Suppressor macrophage treated with lipopolysaccharide for 1 hour (primary cell): ENCODE measurements around the gene PNPLA2.

Experiments used
- DNase-seq, 3 donors: peaks; one replicate each; pipeline ENCODE4 v3.0.0-alpha.2; 2020 to 2022

PNPLA2 gene

DNA sequence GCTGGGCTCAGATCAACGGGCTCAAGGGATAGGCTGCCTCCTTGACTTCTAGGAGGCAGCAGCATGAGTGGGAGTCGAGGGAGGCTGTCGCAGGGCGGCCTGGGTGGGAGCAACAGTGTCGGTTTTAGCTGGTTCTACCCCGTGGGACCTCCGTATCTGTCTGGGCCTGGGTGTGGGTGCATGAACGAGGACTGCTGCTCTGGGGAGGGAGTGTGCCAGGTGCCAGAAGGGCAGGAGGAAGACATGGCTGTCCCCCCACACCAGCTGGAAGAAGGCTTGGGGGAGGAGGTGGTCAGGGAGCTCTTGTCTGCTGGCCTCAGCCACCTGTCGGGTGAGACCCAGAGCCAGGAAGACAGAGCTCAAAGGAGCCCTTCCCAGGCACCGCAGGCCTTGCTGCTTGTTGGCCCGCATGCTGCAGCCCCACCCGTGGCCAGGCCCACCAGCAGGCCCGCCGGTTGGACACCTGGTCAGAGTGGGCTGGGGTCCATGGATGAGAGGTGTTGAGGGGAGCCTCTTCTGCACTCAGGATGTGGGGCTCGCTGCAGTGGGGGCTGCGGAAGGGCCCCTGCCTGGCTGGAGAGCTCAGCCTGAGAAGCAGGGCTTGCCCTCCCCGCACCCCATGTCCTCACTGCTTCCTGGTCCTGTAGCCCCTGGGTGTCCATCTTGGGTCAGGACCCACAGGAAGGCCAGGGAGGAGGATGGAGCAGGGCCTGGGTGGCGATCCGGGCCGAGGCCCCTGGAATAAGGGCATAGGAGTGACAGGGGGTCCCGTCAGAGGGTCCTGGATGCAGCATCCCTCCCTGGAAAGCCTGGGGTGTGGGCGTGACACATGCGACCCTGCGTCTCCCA lies 32.3 kb upstream of the PNPLA2 start:
- DNase-seq: no peak

GRCh38 chr11:787084-787675 lies 31.5 kb upstream of the PNPLA2 start:
- no peak for DNase-seq

DNA sequence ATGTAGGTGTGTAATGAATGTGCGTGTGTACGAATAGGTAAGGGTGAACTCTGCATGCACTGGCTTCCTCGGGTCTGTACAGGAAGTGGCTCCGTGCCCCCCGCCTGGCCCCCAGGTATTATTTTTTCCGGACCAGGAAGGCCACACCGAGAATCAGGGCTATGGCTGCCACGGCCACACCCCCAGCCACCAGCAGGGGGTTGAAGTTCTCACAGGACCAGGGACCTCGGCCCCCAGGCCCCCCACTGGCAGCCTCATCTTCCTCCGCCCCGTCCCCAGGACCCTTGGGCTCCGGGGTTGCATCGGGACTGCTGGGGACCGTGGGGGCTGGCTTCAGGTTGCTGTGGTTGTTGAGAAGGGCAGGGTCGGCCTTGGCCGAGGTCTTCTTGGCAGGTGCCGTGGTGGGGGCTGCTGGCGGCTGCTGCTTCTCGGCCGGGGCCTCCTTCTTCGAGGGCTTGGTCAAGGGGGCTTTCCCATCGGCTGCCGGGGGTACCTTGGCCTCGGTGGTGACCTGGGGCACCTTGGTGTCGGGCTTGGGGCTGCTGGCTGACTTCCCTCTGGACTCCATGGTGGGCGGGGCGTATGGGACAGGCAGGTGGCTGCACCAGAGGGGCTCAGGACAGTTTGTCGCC lies 30.6 kb upstream of the PNPLA2 start:
- no peak for DNase-seq

- no peak for DNase-seq
Measured at GRCh38 chr11:788953-789940, 29.5 kb upstream of the PNPLA2 start.

GRCh38 chr11:789943-790342 lies 28.8 kb upstream of the PNPLA2 start, which contains the start of gene CEND1:
TSS of gene CEND1 (minus strand) at chr11:790090. CDS start at chr11:788576, 1,514 bp downstream.
- peak; percentile 25 to 66 (median 54) for DNase-seq

DNA sequence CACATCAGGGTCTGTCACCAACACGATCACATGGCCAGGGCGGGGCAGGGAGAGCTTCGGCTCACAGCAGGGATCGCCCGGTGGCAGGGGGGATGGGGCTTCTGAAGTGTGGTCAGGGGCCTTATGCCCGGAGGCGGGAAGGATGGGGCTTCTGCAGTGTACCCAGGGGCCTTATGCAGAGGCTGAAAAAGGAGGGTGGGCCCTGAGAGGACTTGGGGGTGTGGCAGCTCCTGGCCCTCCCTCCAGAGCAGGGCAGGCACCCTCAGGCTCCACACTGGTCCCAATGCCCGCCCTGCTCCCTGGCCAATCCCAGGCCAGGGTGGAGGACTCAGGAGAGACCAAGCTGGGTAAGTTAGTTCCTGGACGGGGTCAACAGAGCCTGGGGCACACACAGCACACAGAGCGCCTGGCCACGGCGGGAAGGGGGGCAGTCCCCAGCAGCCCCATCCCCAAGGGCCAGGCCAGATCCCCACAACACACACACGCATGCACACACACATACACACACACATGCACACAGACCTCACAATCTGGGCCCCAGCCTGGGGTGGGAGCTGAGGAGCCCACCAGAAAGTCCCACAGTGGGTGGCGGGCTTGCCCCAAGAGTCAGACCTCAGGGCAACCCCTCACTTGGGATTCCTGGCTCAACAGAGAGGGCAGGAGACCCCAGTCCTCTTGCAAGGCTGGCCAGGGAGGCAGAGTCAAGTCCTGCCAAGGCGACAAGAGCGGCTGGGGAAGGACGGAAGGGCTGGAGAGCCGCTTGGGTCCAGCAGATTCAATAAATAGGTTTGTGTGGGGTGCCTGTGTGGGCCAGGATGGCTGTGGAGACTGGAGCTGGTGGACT lies 27.8 kb upstream of the PNPLA2 start:
- no peak for DNase-seq

DNA sequence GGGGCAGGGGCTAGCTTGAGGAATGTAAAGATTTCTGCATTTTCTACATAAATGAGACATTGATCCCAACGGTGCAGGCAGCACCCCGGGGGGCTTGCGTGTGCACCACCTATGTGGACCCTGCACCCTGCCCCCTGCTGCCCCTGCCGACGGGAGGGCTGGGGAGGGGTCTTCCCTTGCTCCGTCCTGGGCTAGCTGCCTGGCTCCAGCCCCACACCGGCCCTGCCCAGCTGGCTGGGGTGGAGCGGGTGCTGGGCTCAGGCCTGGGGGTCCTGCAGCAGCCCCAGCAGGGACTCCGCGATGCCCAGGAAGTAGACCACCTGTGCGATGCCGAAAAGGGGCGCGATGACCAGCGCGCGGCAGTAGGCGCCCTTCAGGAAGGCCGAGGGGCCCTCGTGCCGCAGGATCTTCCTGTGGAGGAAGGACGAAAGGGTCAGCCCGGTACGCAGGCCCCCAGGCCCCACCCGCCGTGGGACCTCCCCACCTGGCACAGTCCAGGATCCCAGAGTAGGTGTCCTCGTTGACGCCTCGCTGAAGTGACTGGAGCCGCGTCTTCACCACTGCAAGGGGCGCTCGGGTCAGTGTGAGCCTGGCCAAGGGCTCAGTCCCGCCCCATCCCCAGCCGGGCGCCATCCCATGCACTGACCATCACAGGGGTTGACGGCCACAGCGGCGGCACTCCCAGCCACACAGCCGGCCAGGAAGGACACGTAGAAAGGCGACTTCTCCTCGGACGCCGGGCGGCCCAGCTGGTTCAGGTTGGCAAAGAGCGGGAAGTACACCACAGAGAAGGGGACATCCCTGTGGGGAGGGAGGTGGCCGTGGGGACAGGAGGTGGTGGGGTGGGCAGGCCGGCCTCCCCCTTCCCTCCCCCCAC lies 26.8 kb upstream of the PNPLA2 start:
- DNase-seq: no peak

DNA sequence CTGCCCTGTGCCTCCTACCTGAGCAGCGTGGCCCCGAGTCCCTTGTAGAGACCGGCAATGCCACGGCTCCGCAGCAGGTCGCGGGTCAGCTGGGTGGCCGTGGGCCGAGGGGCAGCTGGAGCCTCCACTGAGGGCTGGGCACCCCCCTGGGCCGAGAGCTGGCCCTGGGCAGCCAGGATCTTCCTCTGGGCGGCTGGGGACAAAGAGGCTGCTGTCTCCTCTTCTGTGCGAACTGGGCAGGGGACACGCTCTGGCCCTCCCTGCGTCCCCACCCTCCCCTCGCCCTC lies 26.2 kb upstream of the PNPLA2 start:
- no peak for DNase-seq

GRCh38 chr11:792873-793272 lies 25.8 kb upstream of the PNPLA2 start:
- no peak for DNase-seq

DNA sequence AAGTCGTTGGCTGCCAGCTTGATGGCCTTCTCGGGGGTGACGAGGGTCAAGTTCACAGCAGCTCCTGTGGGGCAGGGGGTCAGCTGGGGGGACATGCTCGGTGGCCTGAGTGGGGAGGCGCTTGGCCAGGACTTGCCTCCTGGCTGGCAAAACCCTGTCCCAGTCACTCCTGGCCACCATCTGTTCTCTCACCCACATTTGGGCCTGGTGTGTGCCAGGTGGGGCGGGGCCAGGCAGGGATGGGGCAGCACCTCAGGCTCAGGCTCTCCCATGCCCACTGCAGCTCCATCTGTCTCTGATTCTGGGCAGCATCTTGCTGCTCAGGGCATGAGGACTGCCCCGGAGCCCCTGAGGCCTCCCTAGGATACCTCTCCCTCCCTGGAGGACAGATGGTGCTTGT lies 25.2 kb upstream of the PNPLA2 start:
- no peak for DNase-seq

- DNase-seq: no peak
Measured at GRCh38 chr11:794013-794765, 24.5 kb upstream of the PNPLA2 start.

GRCh38 chr11:794766-795633 lies 23.7 kb upstream of the PNPLA2 start:
- DNase-seq: no peak

DNA sequence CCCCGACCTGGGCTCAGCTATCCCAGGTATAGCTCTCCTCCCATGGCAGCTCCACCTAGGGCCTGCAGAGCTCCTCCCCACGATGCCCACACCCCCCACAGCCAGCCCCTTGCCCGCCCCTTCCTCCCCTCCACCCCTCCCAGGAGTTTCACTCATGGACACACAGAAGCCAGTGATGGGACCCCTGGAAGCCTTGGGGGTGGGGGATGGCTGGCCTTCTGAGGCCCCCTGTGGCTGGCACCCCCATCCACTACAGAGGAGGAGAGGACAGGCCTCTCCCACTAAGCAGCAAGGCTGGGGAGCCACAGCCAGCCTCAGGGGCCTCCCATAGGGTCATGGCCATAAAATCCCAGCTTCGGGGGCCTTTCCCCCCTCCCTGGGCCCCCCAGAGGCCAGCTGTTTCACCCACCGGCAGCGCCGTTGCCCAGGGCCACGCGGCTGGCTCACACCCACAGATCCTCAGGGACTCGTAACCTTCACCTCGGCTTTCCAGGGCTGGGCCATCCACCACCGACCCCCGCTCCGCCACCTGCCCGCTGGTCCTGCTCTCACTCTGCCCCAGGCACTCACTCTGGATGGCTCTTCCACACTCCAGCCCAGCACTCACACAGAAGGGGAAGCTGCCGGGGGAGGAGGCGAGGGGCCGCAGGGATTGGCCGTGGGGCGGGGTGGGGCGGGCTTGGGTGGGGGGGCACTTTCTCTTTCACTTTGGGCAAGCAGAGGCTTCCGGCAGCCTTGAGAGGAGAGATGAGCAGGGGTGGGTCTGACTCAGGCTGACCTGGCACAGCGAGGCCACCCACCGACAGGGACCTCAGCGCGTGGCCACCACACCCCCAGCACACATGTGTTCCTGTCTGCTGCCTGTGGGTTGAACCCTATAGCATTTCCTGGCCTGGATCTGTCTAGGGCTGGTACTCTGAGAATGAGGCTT lies 22.8 kb upstream of the PNPLA2 start:
- DNase-seq: peak; percentile 92 to 95 (median 93)

GRCh38 chr11:796565-797295 lies 22.0 kb upstream of the PNPLA2 start:
- no peak for DNase-seq

GRCh38 chr11:797296-798092 lies 21.2 kb upstream of the PNPLA2 start:
- DNase-seq: peak; percentile 79 to 89 (median 85)

DNA sequence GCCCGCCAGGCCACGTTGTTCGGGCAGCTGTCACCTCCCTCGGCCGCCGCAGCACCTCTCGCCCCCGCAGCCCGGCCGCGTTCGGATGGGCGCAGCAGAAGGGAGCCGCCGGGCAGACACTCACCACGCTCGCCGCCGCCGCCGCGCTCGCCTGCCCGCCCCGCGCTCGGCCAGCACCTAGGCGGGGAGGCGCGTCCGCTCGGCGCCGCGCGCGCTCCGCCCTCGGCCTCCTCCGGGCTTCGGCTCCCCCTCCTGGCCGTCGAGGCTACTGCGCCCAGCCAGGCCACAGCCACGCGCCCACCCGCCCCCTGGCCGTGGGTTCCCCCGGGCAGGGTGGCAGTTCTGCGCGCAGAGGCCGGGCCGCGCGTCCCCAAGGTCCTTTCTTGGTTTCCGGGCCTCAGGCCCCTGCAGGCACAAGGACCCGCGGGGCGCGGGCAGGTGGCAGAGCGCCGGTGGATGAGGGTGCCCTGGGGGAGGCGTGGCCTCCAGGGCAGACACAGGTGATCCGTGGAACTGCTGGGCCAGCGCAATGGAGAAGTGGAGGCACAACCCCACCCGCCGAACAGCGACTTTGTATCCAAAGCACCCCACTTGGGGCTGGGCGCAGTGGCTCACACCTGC lies 20.5 kb upstream of the PNPLA2 start, which contains the start of gene SLC25A22:
SLC25A22 (minus strand) TSS at position 189 of the 621 bp plus-strand sequence. CDS start 3,275 bp downstream, outside the sequence.
- DNase-seq: peak; percentile 86 to 97 (median 93)
